Kidney (tissue), 22 donors: Measurements from ENCODE around the gene SOX5. TPM values are rescaled to one million over a fixed set of nuclear protein-coding genes. Genes with fewer than 3 reads are reported as not detected.
A peak's percentile ranks its signal among the peaks of the same experiment; 100 is the strongest.

Experiments
- DNase-seq, 5 donors: peaks; one replicate each; pipeline ENCODE4 v3.0.0-alpha.2; 2013 to 2020
- FAIRE-seq: peaks from 2 replicates; lab custom pipeline; 2012; peaks lifted over from hg19 to GRCh38; lab: Jason Lieb, UNC
- H3K27ac ChIP-seq, 2 donors: one replicate each; pipeline ENCODE4 v1.7.0; 2013; ENCODE audit warnings: low read depth in 2 of 2, low read length in 2 of 2, inconsistent platforms in 1 of 2
- H3K27me3 ChIP-seq: one replicate; pipeline ENCODE4 v1.7.1; 2013; ENCODE audit warnings: low read length, inconsistent platforms; ENCODE audit not compliant: control insufficient read depth, insufficient read depth
- H3K36me3 ChIP-seq, 3 donors: one replicate each; pipeline versions ENCODE4 v1.7.0 to v1.7.1; 2013; ENCODE audit warnings: low read length in 3 of 3, control low read depth in 1 of 3, inconsistent platforms in 1 of 3; ENCODE audit not compliant: insufficient read depth in 3 of 3, control insufficient read depth in 2 of 3
- H3K4me1 ChIP-seq, 3 donors: one replicate each; pipeline versions ENCODE4 v1.7.0 to v1.7.1; 2013; ENCODE audit warnings: low read length in 3 of 3, inconsistent platforms in 1 of 3, low read depth in 1 of 3; ENCODE audit not compliant: control insufficient read depth in 2 of 3, insufficient read depth in 2 of 3
- H3K4me3 ChIP-seq, 3 donors: one replicate each; pipeline versions ENCODE4 v1.7.0 to v1.8.1; 2013; ENCODE audit warnings: low read length in 3 of 3, control low read depth in 1 of 3, inconsistent platforms in 1 of 3
- H3K9ac ChIP-seq, 3 donors: one replicate each; pipeline versions ENCODE4 v1.7.0 to v1.7.1; 2013; ENCODE audit warnings: low read length in 3 of 3, control low read depth in 1 of 3, inconsistent platforms in 1 of 3
- H3K9me3 ChIP-seq, 3 donors: one replicate each; pipeline versions ENCODE4 v1.7.0 to v1.7.1; 2013; ENCODE audit warnings: low read length in 3 of 3, control low read depth in 1 of 3, inconsistent platforms in 1 of 3; ENCODE audit not compliant: control insufficient read depth in 2 of 3, insufficient read depth in 1 of 3
- CTCF ChIP-seq: IDR thresholded peaks from 3 replicates; pipeline ENCODE4 v1.5.1; 2012; ENCODE audit warnings: mild to moderate bottlenecking, moderate library complexity, borderline replicate concordance; ENCODE audit not compliant: insufficient read depth; ENCODE audit errors: extremely low read depth
- intact Hi-C: fragments of 100-400 bp; cut with DNase I; formaldehyde crosslinking; loops from one replicate; pipeline ENCODE4 v1.11.1; 2022
- long read RNA-seq, 10 donors: library from polyadenylated mRNA in 1 of 10; unstranded in 1 of 10; transcript quantifications; one replicate each; pipeline ENCODE4 v2.0.0 and lab custom pipeline, GENCODE V29; 2021 to 2026
- polyA plus RNA-seq: library from polyadenylated mRNA; stranded (reverse); fragments of 350-450 nt; fragmentation: Illumina TruSeq; extraction: RNeasy Lipid Tissue Mini Kit (QIAGEN cat#74804); gene quantifications from one replicate; pipeline ENCODE4 v1.2.3, GENCODE V29; 2014; ENCODE audit warnings: low read depth, low replicate concordance; ENCODE audit not compliant: insufficient read depth
- total RNA-seq: library from RNA; stranded (reverse); fragmentation: NEBNext Ultra II Directional; extraction: Animal tissue kit (Norgen Biotek cat#: 25700); gene quantifications from one replicate; pipeline ENCODE4 v1.2.1, GENCODE V29; 2021
- donor health status: control.
- donor health status: control.
- donor health status: control.
- donor health status: control.
- donor health status: control.
- donor health status: DM: yes; HTN: yes; CAD: no.
- donor health status: Normal renal cell carcinoma (clear cell type).

The SOX5 gene
- total RNA-seq (10.8 TPM), polyA plus RNA-seq (0.54 TPM)
- long read RNA-seq, donor 1 = 0 reads
- long read RNA-seq, donor 2 = 0 reads
- long read RNA-seq, donor 3 = 0 reads
- long read RNA-seq, donor 4 = 0 reads
- long read RNA-seq, donor 5 = 0 reads
- long read RNA-seq, donor 6 = 0 reads
- long read RNA-seq, donor 7, partial matches to known transcripts = 0 of 3 reads
- long read RNA-seq, donor 7, other reads (novel, unspliced or antisense) = 3 of 3 reads
- long read RNA-seq, donor 8 = 0 reads
- long read RNA-seq, donor 9 = 0 reads
- long read RNA-seq, donor 10 = 0 reads

GRCh38 chr12:23949348-23950209, at the start of gene SOX5:
Gene SOX5 (minus strand): TSS chr12:23949670. CDS start chr12:23949601, 69 bp downstream.
- peak; percentile 25 for TF ChIP-seq CTCF
- H3K9ac ChIP-seq = peak within 1 kb of the TSS in 2 of 3 donors; percentile 7 to 75
- H3K27ac ChIP-seq = no peak within 1 kb of the TSS
- no peaks in the 10 kb centered on the region for H3K9me3 ChIP-seq
- H3K4me3 ChIP-seq = peak within 1 kb of the TSS; percentile 51 to 83 (median 54)
- FAIRE-seq (no peak), DNase-seq (peak; percentile 55 to 84 (median 64))
- no peaks in the 10 kb centered on the region for H3K4me1 ChIP-seq
- no peaks in the 10 kb centered on the region for H3K27me3 ChIP-seq
- no peaks in the 10 kb centered on the region for H3K36me3 ChIP-seq
- intact Hi-C loops = no loop called here

- FAIRE-seq = no peak
- H3K27me3 ChIP-seq = no peaks in the 10 kb centered on the region
Observed at GRCh38 chr12:23987046-23987445, 37.6 kb upstream of the SOX5 start.

GRCh38 chr12:23980826-23981225, 31.4 kb upstream of the SOX5 start:
- no peaks in the 10 kb centered on the region for H3K27me3 ChIP-seq
- H3K36me3 ChIP-seq = no peaks in the 10 kb centered on the region
- no peaks in the 10 kb centered on the region for H3K9me3 ChIP-seq
- H3K4me3 ChIP-seq = no peak overlapping the region
- FAIRE-seq (no peak), DNase-seq (no peak)
- intact Hi-C loops = no loop called here
- TF ChIP-seq CTCF = no peak
- no peak overlapping the region for H3K9ac ChIP-seq
- H3K4me1 ChIP-seq = no peaks in the 10 kb centered on the region
- H3K27ac ChIP-seq = no peak overlapping the region

More at GRCh38 chr12:23987046-23987445, 37.6 kb upstream of the SOX5 start:
- Histone ChIP-seq H3K27ac (no peak overlapping the region), H3K4me1 (no peaks in the 10 kb centered on the region), H3K36me3 (no peaks in the 10 kb centered on the region), H3K9me3 (no peaks in the 10 kb centered on the region), H3K4me3 (no peak overlapping the region), H3K9ac (no peak overlapping the region)
- TF ChIP-seq CTCF = no peak
- no peak for DNase-seq
- intact Hi-C loops = no loop called here
